ENCODE measurements around the gene ANKS4B.
A peak's percentile ranks its signal among the peaks of the same experiment; 100 is the strongest.
"Not testable (repeated sequence)": the region's sequence is repeated elsewhere in the genome, so short reads cannot be mapped to it uniquely, and the experiment has no call there.

Gene ANKS4B

DNA sequence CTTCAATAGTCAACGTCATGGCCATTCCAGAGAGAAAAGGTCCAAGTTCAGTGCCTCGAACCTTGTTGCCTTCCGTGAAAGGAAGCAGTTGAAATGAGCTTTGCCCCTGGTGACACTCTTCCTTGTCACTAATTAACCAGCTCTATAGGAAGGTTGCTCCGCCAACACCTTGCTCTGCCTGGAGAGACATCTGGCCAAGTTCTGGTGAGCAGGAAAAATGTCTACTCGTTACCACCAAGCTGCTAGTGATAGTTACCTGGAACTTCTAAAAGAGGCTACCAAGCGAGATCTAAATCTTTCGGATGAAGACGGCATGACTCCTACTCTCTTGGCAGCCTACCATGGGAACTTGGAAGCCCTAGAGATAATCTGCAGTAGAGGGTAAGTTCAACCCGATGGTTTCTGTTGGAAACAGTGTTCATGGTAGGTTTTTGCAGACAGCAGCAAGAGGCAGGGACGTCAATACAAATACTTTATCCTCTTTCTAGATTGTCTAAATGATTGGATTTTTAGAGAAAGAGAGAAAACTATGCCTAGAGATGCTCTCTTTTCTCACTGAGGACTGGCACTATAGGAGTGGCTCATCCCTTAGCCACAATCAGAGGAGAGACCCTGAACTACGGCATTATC, at the start of gene ANKS4B:
Gene ANKS4B, plus strand, starts transcription at position 179 of the 630 bp plus-strand sequence. Its CDS starts 39 bp downstream, at position 218.
- FAIRE-seq (no peak), DNase-seq (ENCODE audit: low spot score) (no peak)

DNA sequence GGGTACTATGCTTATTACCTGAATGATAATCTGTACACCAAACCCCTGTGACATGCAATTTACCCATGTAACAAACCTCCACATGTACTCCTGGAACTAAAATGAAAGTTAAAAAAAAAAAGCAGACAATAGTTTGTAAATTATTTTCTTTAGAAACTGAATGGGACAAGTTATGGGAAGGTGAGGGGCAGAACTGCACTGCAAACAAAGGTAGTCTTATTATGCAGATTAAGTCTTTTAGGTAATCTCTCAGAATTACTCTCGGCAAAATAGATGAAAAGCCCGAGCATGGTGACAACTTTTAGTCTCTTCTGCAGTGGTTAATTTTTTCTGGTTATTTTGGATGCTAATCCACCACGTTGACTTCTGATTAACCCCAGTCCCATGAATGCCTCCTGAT, 49.5 kb upstream of the ANKS4B start:
- no peak for DNase-seq (ENCODE audit: low spot score)
- FAIRE-seq: no peak

DNA sequence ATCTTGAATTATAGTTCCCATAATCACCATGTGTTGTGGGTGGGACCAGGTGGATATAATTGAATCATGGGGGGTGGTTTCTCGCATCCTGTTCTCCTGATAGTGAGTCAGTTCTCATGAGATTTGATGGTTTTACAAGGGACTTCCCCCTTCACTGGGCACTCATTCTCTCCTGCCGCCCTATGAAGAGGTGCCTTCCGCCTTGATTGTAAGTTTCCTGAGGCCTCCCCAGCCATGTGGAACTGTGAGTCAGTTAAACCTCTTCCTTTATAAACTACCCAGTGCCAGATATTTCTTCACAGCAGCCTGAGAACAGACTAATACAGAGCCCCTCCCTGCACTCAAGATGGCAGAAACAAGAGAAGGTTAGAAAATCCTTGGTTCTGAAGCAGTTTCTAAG, 48.7 kb upstream of the ANKS4B start:
- DNase-seq (ENCODE audit: low spot score) (peak; percentile 20), FAIRE-seq (no peak)

- DNase-seq (ENCODE audit: low spot score) (no peak), FAIRE-seq (no peak)
Measured at GRCh38 chr16:21185659-21186325, 47.7 kb upstream of the ANKS4B start.

GRCh38 chr16:21186326-21186691, 47.2 kb upstream of the ANKS4B start:
- no peak for FAIRE-seq
- DNase-seq (ENCODE audit: low spot score): no peak

DNA sequence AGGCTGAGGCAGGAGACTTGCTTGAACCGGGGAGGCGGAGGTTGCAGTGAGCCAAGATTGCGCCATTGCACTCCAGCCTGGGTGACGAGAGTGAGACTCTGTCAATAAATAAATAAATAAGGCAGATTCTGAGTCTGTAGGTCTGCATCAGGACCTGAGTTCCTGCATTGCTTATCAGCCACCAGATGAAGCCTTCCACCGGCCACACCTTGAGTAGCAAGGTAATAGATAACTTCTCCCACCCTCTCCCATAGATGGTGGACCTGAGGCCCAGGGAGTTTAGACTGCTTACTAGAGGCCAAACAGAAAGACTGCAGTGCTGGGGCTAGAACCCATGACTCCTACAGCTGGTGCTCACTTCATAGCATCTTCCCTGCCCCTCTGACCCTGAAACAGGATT, 44.2 kb upstream of the ANKS4B start:
- no peak for FAIRE-seq
- DNase-seq (ENCODE audit: low spot score): no peak

- FAIRE-seq: no peak
- no peak for DNase-seq (ENCODE audit: low spot score)
Measured at GRCh38 chr16:21190013-21190412, 43.5 kb upstream of the ANKS4B start.

- DNase-seq (ENCODE audit: low spot score): no peak
- FAIRE-seq: no peak
Measured at GRCh38 chr16:21190599-21190998, 42.9 kb upstream of the ANKS4B start.

GRCh38 chr16:21192991-21193390, 40.5 kb upstream of the ANKS4B start:
- DNase-seq (ENCODE audit: low spot score): no peak
- FAIRE-seq: no peak

DNA sequence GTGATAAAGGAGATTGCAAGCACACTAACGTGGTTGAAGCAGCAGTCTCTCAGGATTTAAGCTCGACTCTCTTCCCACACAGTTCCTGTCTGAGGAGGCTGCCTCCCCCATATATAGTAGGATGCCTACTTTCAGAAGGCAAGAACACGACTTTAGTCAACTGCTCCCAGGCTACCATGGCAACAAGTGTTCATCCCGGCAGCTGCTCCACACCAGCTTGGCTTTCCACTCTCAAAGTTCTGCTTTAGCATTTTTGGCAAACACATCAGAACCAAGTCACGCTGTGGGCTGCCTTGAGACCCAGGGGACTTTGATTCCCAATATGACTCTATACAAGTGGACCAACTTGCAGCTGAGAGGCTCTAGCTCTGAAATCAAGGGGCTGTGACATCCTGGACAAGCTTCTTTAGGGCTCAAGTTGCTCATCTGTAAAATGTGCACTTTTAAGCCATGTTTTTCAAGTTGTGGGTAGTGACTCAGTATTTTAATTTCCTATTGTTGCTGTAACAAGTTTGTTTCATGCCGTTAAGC, 38.7 kb upstream of the ANKS4B start:
- DNase-seq (ENCODE audit: low spot score): no peak
- no peak for FAIRE-seq

DNA sequence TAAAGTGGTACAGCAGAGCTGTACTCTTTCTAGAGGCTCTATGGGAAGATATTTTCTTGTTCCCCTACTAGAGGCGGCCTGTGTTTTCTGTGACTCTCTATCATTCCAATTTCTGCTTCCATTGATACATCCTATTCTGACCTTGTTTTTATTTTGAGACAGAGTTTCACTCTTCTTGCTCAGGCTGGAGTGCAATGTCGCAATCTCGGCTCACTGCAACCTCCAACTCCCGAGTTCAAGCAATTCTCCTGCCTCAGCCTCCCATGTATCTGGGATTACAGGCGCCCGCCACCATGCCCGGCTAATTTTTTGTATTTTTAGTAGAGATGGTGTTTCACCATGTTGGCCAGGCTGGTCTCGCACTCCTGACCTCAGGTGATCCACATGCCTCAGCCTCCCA, 38.2 kb upstream of the ANKS4B start:
- DNase-seq (ENCODE audit: low spot score); FAIRE-seq: not testable (repeated sequence)

DNA sequence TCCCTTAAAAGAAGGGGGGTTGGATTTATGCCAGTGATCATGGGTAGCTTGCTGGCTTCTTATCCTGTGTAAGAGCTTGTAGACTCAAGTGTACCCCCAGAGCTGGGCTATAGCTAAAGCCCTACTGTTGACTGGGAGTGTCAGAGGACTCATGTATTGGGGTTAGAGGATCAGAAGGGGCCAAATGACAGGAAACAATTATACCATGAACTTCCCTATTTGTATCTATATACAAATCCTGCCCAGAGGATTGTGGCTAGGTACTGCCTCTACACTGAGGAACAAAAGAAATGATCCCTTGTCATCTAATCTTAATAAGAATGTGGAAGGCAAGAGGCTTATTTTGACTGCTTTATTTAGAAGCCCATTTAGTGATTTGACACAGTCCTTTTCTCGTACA, 36.4 kb upstream of the ANKS4B start:
- FAIRE-seq (no peak), DNase-seq (ENCODE audit: low spot score) (no peak)

- FAIRE-seq (no peak), DNase-seq (ENCODE audit: low spot score) (no peak)
Measured at GRCh38 chr16:21197621-21198020, 35.9 kb upstream of the ANKS4B start.

- FAIRE-seq: no peak
Measured at GRCh38 chr16:21199607-21200218, 33.8 kb upstream of the ANKS4B start.

GRCh38 chr16:21203155-21203797, 30.2 kb upstream of the ANKS4B start:
- FAIRE-seq: no peak
- DNase-seq (ENCODE audit: low spot score): no peak

More at GRCh38 chr16:21199607-21200218, 33.8 kb upstream of the ANKS4B start:
- DNase-seq (ENCODE audit: low spot score): no peak

- DNase-seq (ENCODE audit: low spot score) (no peak), FAIRE-seq (no peak)
Measured at GRCh38 chr16:21205303-21205702, 28.2 kb upstream of the ANKS4B start.

DNA sequence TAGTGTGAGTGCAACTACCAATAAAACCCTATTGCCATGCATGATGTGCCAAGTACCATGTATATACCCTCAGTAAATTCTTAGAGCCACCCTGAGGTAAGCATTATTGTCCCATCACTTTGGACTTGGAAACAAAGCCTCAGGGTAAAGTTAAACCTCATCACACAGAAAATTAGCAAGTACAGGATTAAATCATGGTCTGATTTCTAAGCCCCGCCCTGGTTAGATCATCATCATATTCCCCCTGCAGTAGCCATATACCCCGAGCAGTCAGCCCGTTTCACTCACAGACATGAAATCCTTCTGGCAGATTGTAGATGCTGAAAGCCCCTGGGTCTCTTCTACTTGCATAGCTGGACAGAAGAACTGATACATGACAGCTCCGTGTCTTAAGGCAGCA, 26.9 kb upstream of the ANKS4B start:
- DNase-seq (ENCODE audit: low spot score) (no peak), FAIRE-seq (no peak)

DNA sequence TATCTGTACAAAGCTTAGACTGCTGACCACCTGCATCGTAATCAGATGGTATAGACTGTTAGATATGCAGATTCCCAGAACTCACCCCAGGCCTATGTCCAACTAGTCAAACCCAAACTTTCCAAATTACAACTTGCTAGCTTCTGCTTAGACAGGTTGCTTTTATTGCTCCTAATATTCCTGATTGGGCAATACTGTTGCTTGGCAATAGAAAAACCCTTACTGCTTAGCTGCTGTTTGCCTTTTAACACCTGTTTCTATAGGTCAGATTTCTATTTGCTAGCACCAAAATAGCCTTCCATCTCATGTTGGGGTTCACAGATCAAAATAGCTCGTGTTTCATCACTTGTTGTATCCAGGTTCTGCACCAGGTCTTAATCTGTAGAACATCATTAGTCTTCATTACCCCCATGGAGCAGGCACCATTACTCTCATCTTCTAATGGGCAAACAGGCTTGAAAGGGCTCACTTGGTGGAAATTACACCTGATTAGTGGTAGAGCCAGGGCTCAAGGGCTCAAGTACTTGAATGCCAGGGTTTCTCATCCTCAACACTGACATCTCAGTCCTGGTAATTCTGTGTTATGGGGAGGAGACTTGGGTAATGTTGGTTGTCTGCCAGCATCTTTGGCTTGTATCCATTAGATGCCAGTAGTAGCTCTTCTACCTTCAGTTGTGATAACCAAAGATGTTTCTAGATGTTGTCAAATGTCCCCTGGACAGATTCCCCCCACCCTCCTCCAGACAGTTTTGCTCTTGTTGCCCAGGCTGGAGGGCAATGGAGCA, 24.9 kb upstream of the ANKS4B start:
- no peak for FAIRE-seq
- DNase-seq (ENCODE audit: low spot score): no peak

- FAIRE-seq: no peak
Measured at GRCh38 chr16:21211486-21211885, 22.0 kb upstream of the ANKS4B start, which contains the start of gene ZP2. Gene ZP2, minus strand, starts transcription at chr16:21211574. Its CDS starts 27 bp downstream, at chr16:21211547.

GRCh38 chr16:21214086-21214485, 19.4 kb upstream of the ANKS4B start:
- no peak for FAIRE-seq

More at GRCh38 chr16:21211486-21211885, 22.0 kb upstream of the ANKS4B start, which contains the start of gene ZP2:
- DNase-seq (ENCODE audit: low spot score): no peak

GRCh38 chr16:21217121-21217520, 16.4 kb upstream of the ANKS4B start:
- FAIRE-seq: no peak
- DNase-seq (ENCODE audit: low spot score): no peak

More at GRCh38 chr16:21214086-21214485, 19.4 kb upstream of the ANKS4B start:
- DNase-seq (ENCODE audit: low spot score): no peak

Measured in RCC 7860 (cell line).